Large intestine (tissue), 3 donors: Measurements from ENCODE around the gene SPRR3. TPM values are rescaled to one million over a fixed set of nuclear protein-coding genes. Genes with fewer than 3 reads are reported as not detected.

Source experiments
- DNase-seq, 2 donors: peaks; one replicate each; pipeline versions ENCODE4 v3.0.0 to v3.0.0-alpha.2; 2013
- H3K27ac ChIP-seq: one replicate; pipeline ENCODE4 v1.5.1; 2013; ENCODE audit warnings: low read length
- H3K27me3 ChIP-seq: 2 replicates; pipeline ENCODE4 v1.6.1; 2013; ENCODE audit warnings: low read length; ENCODE audit not compliant: control insufficient read depth, insufficient read depth
- H3K36me3 ChIP-seq: 2 replicates; pipeline ENCODE4 v1.6.1; 2013; ENCODE audit warnings: low read length; ENCODE audit not compliant: control insufficient read depth, insufficient read depth
- H3K4me1 ChIP-seq: one replicate; pipeline ENCODE4 v1.6.1; 2013; ENCODE audit warnings: low read length; ENCODE audit not compliant: control insufficient read depth, insufficient read depth
- H3K4me3 ChIP-seq: one replicate; pipeline ENCODE4 v1.5.1; 2013; ENCODE audit warnings: low read length
- H3K9me3 ChIP-seq: one replicate; pipeline ENCODE4 v1.6.1; 2013; ENCODE audit warnings: mild to moderate bottlenecking, low read depth, low read length, moderate library complexity; ENCODE audit not compliant: control insufficient read depth
- WGBS: methylation state at CpG from one replicate; pipeline ENCODE4 v1.1.5; 2013; ENCODE audit warnings: low lambda C conversion rate; ENCODE audit not compliant: insufficient coverage; 5-methylcytosine and 5-hydroxymethylcytosine counted together
- polyA plus RNA-seq: library from polyadenylated mRNA; unstranded; fragments of 120-200 nt; gene quantifications from one replicate; pipeline ENCODE4 v1.2.1, GENCODE V29; 2013

SPRR3 gene
- polyA plus RNA-seq, 1 donor = not detected

DNA sequence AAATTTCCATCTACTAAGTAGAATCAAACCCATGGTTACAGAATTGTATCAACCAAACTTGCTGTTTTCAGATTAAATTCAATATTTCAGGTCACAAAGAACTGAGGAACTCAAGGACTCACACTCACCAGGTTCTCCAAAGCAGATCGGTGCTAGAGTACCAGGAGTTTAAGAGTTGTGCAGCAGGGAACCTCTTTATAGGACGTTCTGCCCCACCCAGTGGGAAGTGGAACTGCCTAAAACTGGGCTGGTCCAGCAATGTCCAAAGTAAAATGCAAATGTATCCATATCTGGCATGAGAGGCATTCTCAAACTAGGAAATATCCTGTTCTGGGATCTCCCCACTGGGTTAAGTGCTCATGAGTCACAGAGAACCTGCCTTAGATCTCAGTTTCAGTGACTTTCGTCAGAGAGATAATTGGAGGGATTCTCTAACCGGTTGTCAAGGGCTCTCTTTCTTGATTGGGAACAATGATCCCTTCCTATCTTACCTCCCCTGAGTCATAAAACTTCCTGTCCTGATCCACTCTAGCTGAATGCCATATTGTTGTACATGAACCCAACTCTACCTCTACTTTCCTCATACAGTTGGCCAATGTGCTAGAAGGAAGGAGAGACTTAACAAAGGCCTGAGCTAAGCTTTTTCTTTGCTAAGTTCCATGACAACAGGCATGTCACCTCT is 39.5 kb downstream of the SPRR3 start, which contains the start of gene SPRR2D:
Gene SPRR2D (minus strand): TSS at position 171 of the 682 bp plus-strand sequence. CDS start 774 bp downstream, outside the sequence.
- Histone ChIP-seq H3K27me3 (no peaks in the 10 kb centered on the region), H3K4me3 (no peak within 1 kb of the TSS), H3K36me3 (no peaks in the 10 kb centered on the region), H3K9me3 (no peaks in the 10 kb centered on the region), H3K27ac (no peak within 1 kb of the TSS), H3K4me1 (no peaks in the 10 kb centered on the region)
- WGBS = no CpG with 5 or more reads among the region's 4 CpGs
- no peak for DNase-seq

GRCh38 chr1:153049211-153049610 is 47.7 kb downstream of the SPRR3 start:
- H3K4me1 ChIP-seq = no peaks in the 10 kb centered on the region
- no peaks in the 10 kb centered on the region for H3K27me3 ChIP-seq
- H3K36me3 ChIP-seq = no peaks in the 10 kb centered on the region
- H3K4me3 ChIP-seq = no peak overlapping the region
- no peak overlapping the region for H3K27ac ChIP-seq
- no CpG with 5 or more reads among the region's 2 CpGs for WGBS
- DNase-seq = no peak
- H3K9me3 ChIP-seq = no peaks in the 10 kb centered on the region

Other genes with a start within 250 kb of the SPRR3 start
- gene KPRP, start 243.7 kb upstream of the SPRR3 start, polyA plus RNA-seq = not detected
- not detected for gene LCE1F, start 226.6 kb upstream of the SPRR3 start, polyA plus RNA-seq
- gene LCE1E, start 215.5 kb upstream of the SPRR3 start, polyA plus RNA-seq = not detected
- gene LCE1D, start 205.0 kb upstream of the SPRR3 start, polyA plus RNA-seq = not detected
- gene LCE1C, start 195.1 kb upstream of the SPRR3 start, polyA plus RNA-seq = not detected
- not detected for gene LCE1B, start 189.8 kb upstream of the SPRR3 start, polyA plus RNA-seq
- not detected for gene LCE1A, start 174.3 kb upstream of the SPRR3 start, polyA plus RNA-seq
- gene LCE6A, start 158.9 kb upstream of the SPRR3 start, polyA plus RNA-seq = not detected
- not detected for gene LCE7A, start 141.8 kb upstream of the SPRR3 start, polyA plus RNA-seq
- gene SMCP, start 123.4 kb upstream of the SPRR3 start, polyA plus RNA-seq = not detected
- gene IVL, start 93.2 kb upstream of the SPRR3 start, polyA plus RNA-seq = not detected
- not detected for gene SPRR5, start 54.5 kb upstream of the SPRR3 start, polyA plus RNA-seq
- not detected for gene SPRR4, start 31.1 kb upstream of the SPRR3 start, polyA plus RNA-seq
- gene SPRR1A, start 17.7 kb upstream of the SPRR3 start, polyA plus RNA-seq = not detected
- gene SPRR1B, start 29.5 kb downstream of the SPRR3 start, polyA plus RNA-seq = not detected
- not detected for gene SPRR2D, start 39.4 kb downstream of the SPRR3 start, polyA plus RNA-seq
- gene SPRR2A, start 55.8 kb downstream of the SPRR3 start, polyA plus RNA-seq = not detected
- gene SPRR2B, start 69.9 kb downstream of the SPRR3 start, polyA plus RNA-seq = not detected
- gene SPRR2E, start 92.8 kb downstream of the SPRR3 start, polyA plus RNA-seq = not detected
- gene SPRR2F, start 111.8 kb downstream of the SPRR3 start, polyA plus RNA-seq = 1.3 TPM
- gene SPRR2G, start 149.1 kb downstream of the SPRR3 start, polyA plus RNA-seq = not detected
- not detected for gene LELP1, start 201.7 kb downstream of the SPRR3 start, polyA plus RNA-seq
- 0.06 TPM for gene PRR9, start 215.8 kb downstream of the SPRR3 start, polyA plus RNA-seq